HL-60 (cell line): Measurements from ENCODE around the gene SLC23A3.

Experiments
- CTCF ChIP-seq: IDR thresholded peaks from one replicate; pipeline ENCODE4 v1.5.1; 2011; ENCODE audit warnings: low read length, control low read depth, inconsistent platforms; ENCODE audit not compliant: insufficient read depth
- TF ChIP-seq, protein P1 (sequence below): IDR thresholded peaks from 2 replicates; pipeline ENCODE4 v1.6.1; 2012; ENCODE audit warnings: low read depth; ENCODE audit not compliant: insufficient replicate concordance

GRCh38 chr2:219149667-219150066, 20.2 kb downstream of the SLC23A3 start:
- no peak for TF ChIP-seq CTCF
- TF ChIP-seq, protein P1, sequence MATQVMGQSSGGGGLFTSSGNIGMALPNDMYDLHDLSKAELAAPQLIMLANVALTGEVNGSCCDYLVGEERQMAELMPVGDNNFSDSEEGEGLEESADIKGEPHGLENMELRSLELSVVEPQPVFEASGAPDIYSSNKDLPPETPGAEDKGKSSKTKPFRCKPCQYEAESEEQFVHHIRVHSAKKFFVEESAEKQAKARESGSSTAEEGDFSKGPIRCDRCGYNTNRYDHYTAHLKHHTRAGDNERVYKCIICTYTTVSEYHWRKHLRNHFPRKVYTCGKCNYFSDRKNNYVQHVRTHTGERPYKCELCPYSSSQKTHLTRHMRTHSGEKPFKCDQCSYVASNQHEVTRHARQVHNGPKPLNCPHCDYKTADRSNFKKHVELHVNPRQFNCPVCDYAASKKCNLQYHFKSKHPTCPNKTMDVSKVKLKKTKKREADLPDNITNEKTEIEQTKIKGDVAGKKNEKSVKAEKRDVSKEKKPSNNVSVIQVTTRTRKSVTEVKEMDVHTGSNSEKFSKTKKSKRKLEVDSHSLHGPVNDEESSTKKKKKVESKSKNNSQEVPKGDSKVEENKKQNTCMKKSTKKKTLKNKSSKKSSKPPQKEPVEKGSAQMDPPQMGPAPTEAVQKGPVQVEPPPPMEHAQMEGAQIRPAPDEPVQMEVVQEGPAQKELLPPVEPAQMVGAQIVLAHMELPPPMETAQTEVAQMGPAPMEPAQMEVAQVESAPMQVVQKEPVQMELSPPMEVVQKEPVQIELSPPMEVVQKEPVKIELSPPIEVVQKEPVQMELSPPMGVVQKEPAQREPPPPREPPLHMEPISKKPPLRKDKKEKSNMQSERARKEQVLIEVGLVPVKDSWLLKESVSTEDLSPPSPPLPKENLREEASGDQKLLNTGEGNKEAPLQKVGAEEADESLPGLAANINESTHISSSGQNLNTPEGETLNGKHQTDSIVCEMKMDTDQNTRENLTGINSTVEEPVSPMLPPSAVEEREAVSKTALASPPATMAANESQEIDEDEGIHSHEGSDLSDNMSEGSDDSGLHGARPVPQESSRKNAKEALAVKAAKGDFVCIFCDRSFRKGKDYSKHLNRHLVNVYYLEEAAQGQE, result no peak
